Measurements from ENCODE around the gene CRNN. TPM values are rescaled to one million over a fixed set of nuclear protein-coding genes. Genes with fewer than 3 reads are reported as not detected.

The CRNN gene
- total and polyA plus RNA-seq, 2 experiments from 2014 or later = not detected

DNA sequence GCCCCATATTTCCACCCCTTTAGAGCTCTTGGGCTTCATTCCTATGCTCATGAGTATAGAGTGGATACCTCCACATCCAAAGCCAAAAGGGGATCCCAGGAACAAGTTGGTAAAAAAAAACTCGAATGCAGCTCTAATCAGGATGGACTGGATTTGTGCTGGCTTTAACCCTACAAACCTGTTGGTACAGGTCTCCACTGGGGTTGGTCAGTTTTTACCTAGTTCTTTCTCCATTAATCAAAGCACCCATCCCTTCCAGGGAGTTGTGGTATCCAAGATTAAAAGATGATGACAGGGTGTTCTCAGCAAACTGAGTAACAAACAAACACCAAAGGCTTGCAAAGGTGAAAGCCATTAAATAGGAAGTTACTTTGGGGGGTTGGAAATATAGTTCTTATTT lies 5.9 kb upstream of the CRNN start:
- Histone ChIP-seq H3K27me3 (no peaks in the 10 kb centered on the region), H3K36me3 (no peaks in the 10 kb centered on the region)

DNA sequence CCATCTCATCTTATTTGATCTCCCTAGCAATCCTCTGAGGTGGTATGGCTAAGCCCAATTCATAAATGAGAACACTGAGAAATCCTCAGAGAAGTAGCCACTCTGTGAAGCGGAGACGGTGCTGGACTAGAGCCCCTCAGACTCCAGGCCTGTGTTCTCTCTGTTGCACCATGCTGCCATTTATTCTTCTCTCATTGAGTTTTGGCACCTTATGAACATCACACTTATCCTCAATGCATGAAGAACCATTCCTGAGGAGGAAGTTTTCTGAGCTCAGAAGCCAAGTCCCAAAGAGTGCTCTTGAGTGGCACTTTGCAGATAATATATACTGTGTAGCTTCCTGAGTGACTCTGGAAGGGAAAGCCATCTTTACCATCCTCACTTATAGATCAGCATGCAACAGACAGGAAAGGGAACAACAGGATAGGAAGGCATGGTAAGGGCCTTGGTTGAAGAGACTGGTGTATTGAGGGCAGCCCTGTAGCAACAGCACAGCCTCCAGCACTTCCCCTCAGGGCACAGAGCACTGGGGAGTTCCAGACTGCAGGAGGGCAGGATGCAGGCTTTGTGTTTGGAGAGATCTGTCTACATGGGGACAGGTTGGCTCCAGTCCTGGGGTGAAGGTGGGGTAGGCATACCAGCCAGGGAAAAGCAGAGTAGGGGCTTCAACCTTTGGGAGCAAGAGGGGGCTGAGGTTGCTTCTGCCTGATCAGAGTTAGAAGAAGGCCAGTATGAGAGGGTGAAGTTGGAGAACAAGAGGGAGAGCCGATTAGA lies 1.6 kb upstream of the CRNN start:
- H3K9me3 ChIP-seq (ENCODE audit: low read depth) = peaks cover 4% of the 10 kb centered on the region
- DNase-seq (ENCODE audit: low read depth in 1 of 2, low spot score in 1 of 2) = no peak

More for the DNA sequence above, 5.9 kb upstream of the CRNN start:
- H3K9me3 ChIP-seq (ENCODE audit: low read depth) = peaks cover 4% of the 10 kb centered on the region
- no peak for DNase-seq (ENCODE audit: low read depth in 1 of 2, low spot score in 1 of 2)
- no peak overlapping the region for H3K27ac ChIP-seq
- H3K4me3 ChIP-seq = no peak overlapping the region
- no peaks in the 10 kb centered on the region for H3K4me1 ChIP-seq (ENCODE audit: low read depth)
- TF ChIP-seq CTCF (IDR thresholded peaks at IDR 0.05; ENCODE audit: low read depth, low read length) = no peak

GRCh38 chr1:152412756-152413155 lies 1.3 kb downstream of the CRNN start:
- Histone ChIP-seq H3K27ac (no peak overlapping the region), H3K4me3 (no peak overlapping the region), H3K9me3 (ENCODE audit: low read depth) (peaks cover 2% of the 10 kb centered on the region), H3K27me3 (no peaks in the 10 kb centered on the region), H3K36me3 (no peaks in the 10 kb centered on the region), H3K4me1 (ENCODE audit: low read depth) (no peaks in the 10 kb centered on the region)
- no peak for DNase-seq (ENCODE audit: low read depth in 1 of 2, low spot score in 1 of 2)
- no peak for TF ChIP-seq CTCF (IDR thresholded peaks at IDR 0.05; ENCODE audit: low read depth, low read length)

More for the DNA sequence above, 1.6 kb upstream of the CRNN start:
- Histone ChIP-seq H3K27me3 (no peaks in the 10 kb centered on the region), H3K27ac (no peak overlapping the region), H3K36me3 (no peaks in the 10 kb centered on the region), H3K4me1 (ENCODE audit: low read depth) (no peaks in the 10 kb centered on the region), H3K4me3 (no peak overlapping the region)
- TF ChIP-seq CTCF (IDR thresholded peaks at IDR 0.05; ENCODE audit: low read depth, low read length) = no peak

GRCh38 chr1:152411134-152411533 lies 2.9 kb downstream of the CRNN start:
- no peaks in the 10 kb centered on the region for H3K9me3 ChIP-seq (ENCODE audit: low read depth)
- no peak for TF ChIP-seq CTCF (IDR thresholded peaks at IDR 0.05; ENCODE audit: low read depth, low read length)
- H3K4me1 ChIP-seq (ENCODE audit: low read depth) = no peaks in the 10 kb centered on the region
- no peak overlapping the region for H3K4me3 ChIP-seq
- no peak overlapping the region for H3K27ac ChIP-seq
- no peaks in the 10 kb centered on the region for H3K36me3 ChIP-seq
- no peak for DNase-seq (ENCODE audit: low read depth in 1 of 2, low spot score in 1 of 2)
- no peaks in the 10 kb centered on the region for H3K27me3 ChIP-seq

DNA sequence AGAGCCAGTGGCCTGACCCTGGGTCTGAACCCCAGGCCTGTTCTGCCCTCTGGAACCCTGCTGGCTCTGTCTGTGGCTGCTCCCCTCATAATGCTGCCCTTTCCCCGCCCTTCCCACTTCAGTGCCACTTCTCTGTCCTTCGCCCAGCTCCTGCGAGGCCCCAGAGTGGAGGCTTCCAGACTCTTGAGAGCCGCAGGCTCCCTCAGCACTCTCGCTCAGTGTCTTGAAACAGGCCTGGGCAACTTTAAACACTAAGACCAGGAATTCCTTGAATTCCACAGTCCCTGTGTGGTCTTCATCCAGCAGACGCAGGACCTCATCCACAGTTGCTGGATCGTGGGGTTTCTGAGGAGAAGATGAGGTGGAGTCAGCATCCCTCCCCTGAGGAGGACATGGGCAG lies 3.5 kb downstream of the CRNN start:
- TF ChIP-seq CTCF (IDR thresholded peaks at IDR 0.05; ENCODE audit: low read depth, low read length) = no peak
- no peaks in the 10 kb centered on the region for H3K4me1 ChIP-seq (ENCODE audit: low read depth)
- H3K27ac ChIP-seq = no peak overlapping the region
- no peaks in the 10 kb centered on the region for H3K36me3 ChIP-seq
- no peaks in the 10 kb centered on the region for H3K9me3 ChIP-seq (ENCODE audit: low read depth)
- DNase-seq (ENCODE audit: low read depth in 1 of 2, low spot score in 1 of 2) = peak in 1 of 2 donors; percentile 38
- no peak overlapping the region for H3K4me3 ChIP-seq
- H3K27me3 ChIP-seq = no peaks in the 10 kb centered on the region
